Measurements from ENCODE around the gene UBE2N.

- TF ChIP-seq CTCF (IDR thresholded peaks at IDR 0.05 in 4 of 5, conservative IDR thresholded peaks at IDR 0.05 in 1 of 5) = no peak
- no peak for TF ChIP-seq POLR2A (IDR thresholded peaks at IDR 0.05)
These were observed 82.9 kb downstream of the UBE2N start for GRCh38 chr12:93358821-93359220.

Data from gastrocnemius medialis (tissue), 4 donors.